Stomach smooth muscle (tissue), 2 donors: Measurements from ENCODE around the gene U2AF1.
"Not testable (repeated sequence)": the region's sequence is repeated elsewhere in the genome, so short reads cannot be mapped to it uniquely, and the experiment has no call there.

ENCODE experiments used
- H3K27ac ChIP-seq: one replicate; pipeline ENCODE4 v1.7.0; 2013; ENCODE audit warnings: mild to moderate bottlenecking, low read length, inconsistent platforms
- H3K27me3 ChIP-seq, 2 donors: one replicate each; pipeline ENCODE4 v1.7.0; 2013; ENCODE audit warnings: low read length in 2 of 2; ENCODE audit not compliant: insufficient read depth in 2 of 2, control insufficient read depth in 1 of 2
- H3K36me3 ChIP-seq, 2 donors: one replicate each; pipeline ENCODE4 v1.7.0; 2013; ENCODE audit warnings: low read length in 2 of 2; ENCODE audit not compliant: control insufficient read depth in 2 of 2, insufficient read depth in 2 of 2
- H3K4me1 ChIP-seq: one replicate; pipeline ENCODE4 v1.7.0; 2013; ENCODE audit warnings: low read length; ENCODE audit not compliant: control insufficient read depth, insufficient read depth
- H3K4me3 ChIP-seq, 2 donors: one replicate each; pipeline ENCODE4 v1.7.0; 2013; ENCODE audit warnings: low read length in 2 of 2
- H3K9ac ChIP-seq, 2 donors: one replicate each; pipeline ENCODE4 v1.7.0; 2013; ENCODE audit warnings: low read length in 2 of 2, mild to moderate bottlenecking in 1 of 2
- H3K9me3 ChIP-seq, 2 donors: one replicate each; pipeline ENCODE4 v1.7.0; 2013; ENCODE audit warnings: low read length in 2 of 2; ENCODE audit not compliant: control insufficient read depth in 2 of 2
- donor health status: healthy.
- donor health status: Pancreatic carcinoma.

U2AF1 gene

GRCh38 chr21:43109006-43109405, 1.6 kb upstream of the U2AF1 start:
- not testable (repeated sequence) for H3K4me1 ChIP-seq, H3K9me3 ChIP-seq, H3K27me3 ChIP-seq, H3K36me3 ChIP-seq, H3K9ac ChIP-seq, H3K4me3 ChIP-seq, H3K27ac ChIP-seq

- not testable (repeated sequence) for H3K27me3 ChIP-seq, H3K4me1 ChIP-seq, H3K9me3 ChIP-seq, H3K27ac ChIP-seq, H3K36me3 ChIP-seq, H3K4me3 ChIP-seq, H3K9ac ChIP-seq
Measured at GRCh38 chr21:43108177-43108576, 807 bp upstream of the U2AF1 start.

DNA sequence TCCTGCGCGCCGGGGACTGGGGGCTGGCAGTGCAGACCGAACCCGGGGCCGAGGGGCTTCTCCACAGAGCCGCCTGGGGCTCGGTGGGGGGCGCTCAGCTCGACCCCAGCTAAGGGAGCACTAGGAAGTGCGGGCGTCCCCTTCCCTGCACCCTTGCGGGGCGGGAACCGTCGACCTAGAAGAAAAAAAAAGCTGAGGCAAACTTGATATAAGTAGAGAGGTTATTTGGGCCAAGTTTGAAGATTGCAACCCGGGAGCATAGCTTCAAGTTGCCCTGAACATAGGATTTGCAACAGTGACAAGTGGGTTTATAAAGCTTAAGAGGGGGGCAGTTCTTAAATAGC, 396 bp upstream of the U2AF1 start:
- H3K4me1 ChIP-seq, H3K27me3 ChIP-seq, H3K36me3 ChIP-seq, H3K9ac ChIP-seq, H3K27ac ChIP-seq, H3K4me3 ChIP-seq, H3K9me3 ChIP-seq: not testable (repeated sequence)

GRCh38 chr21:43104642-43105041, 2.7 kb downstream of the U2AF1 start:
- H3K36me3 ChIP-seq, H3K9me3 ChIP-seq, H3K9ac ChIP-seq, H3K27me3 ChIP-seq, H3K27ac ChIP-seq, H3K4me3 ChIP-seq, H3K4me1 ChIP-seq: not testable (repeated sequence)

DNA sequence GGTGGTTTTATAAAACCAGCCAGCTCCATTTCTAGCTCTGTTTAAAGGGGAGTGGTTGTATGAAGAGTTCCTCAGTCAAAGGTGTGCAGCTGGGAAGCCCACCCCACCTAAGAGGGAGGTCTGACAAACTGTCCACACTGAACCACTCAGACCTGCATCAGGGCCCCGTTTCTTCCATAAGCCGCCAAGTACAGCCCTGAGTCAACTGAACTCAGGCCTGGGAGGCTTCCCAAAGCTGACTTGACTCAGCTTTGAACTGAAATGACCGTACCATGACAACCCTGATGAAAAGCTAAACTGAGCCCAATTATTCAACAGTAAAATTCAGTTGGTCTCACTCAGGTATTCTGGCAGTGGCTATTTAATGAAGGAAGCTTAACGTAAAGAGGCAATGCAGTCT, 5.1 kb downstream of the U2AF1 start:
- H3K4me3 ChIP-seq, H3K27me3 ChIP-seq, H3K9me3 ChIP-seq, H3K4me1 ChIP-seq, H3K27ac ChIP-seq, H3K9ac ChIP-seq, H3K36me3 ChIP-seq: not testable (repeated sequence)

DNA sequence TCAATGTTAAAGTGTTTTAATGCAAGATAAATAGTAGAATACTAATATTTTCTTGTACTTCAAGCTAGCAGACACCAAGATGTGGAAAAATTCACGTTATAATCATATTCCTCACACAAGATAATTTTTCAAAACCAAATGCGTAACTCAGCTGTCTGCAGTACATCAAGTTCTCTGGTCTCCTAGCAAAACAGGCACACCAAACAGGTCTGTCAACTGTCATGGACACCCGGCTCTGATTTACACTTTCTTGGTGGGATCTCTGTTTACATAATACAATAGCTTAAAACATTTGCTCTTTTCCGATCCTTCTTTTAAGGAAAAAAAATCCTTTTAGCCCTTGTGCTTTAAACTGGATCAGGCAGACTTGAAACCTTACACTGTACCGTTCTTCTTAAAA, 5.7 kb downstream of the U2AF1 start:
- H3K9ac ChIP-seq, H3K4me3 ChIP-seq, H3K27me3 ChIP-seq, H3K4me1 ChIP-seq, H3K9me3 ChIP-seq, H3K36me3 ChIP-seq, H3K27ac ChIP-seq: not testable (repeated sequence)

- H3K36me3 ChIP-seq, H3K9ac ChIP-seq, H3K9me3 ChIP-seq, H3K27ac ChIP-seq, H3K27me3 ChIP-seq, H3K4me1 ChIP-seq, H3K4me3 ChIP-seq: not testable (repeated sequence)
Measured at GRCh38 chr21:43101000-43101399, 6.4 kb downstream of the U2AF1 start.

DNA sequence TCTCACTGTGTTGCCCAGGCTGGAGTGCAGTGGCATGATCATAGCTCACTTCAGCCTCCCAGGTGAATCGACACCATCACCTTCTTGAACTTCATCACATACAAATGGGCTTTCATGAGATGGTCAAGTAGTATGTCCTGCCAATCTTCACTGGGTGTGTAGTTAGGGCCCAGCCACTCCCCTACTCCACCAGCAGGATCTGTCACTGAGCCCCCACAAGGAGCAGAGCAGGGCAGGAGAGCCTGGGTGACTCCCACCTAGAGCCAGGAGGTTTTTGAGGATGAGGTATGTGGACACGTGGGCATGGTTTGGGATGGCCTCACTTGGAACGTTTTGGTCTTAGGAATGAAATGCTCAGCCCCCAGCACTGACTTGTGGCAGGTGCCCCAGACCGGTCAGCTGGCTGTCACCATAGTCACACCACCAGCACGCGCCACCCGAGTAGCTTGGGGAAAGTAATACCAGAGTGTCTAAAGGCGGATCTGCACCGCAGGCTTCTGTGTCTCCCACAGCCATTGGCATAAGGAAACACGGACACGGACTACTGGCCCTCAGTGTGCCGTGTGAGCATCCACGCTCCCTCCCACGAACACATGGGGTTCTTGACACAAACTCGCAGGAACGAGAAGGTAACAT, 15.3 kb downstream of the U2AF1 start:
- not testable (repeated sequence) for H3K9ac ChIP-seq, H3K27ac ChIP-seq, H3K36me3 ChIP-seq, H3K4me3 ChIP-seq, H3K4me1 ChIP-seq, H3K9me3 ChIP-seq, H3K27me3 ChIP-seq

GRCh38 chr21:43090947-43091346, 16.4 kb downstream of the U2AF1 start:
- not testable (repeated sequence) for H3K27ac ChIP-seq, H3K4me1 ChIP-seq, H3K9me3 ChIP-seq, H3K4me3 ChIP-seq, H3K36me3 ChIP-seq, H3K27me3 ChIP-seq, H3K9ac ChIP-seq

DNA sequence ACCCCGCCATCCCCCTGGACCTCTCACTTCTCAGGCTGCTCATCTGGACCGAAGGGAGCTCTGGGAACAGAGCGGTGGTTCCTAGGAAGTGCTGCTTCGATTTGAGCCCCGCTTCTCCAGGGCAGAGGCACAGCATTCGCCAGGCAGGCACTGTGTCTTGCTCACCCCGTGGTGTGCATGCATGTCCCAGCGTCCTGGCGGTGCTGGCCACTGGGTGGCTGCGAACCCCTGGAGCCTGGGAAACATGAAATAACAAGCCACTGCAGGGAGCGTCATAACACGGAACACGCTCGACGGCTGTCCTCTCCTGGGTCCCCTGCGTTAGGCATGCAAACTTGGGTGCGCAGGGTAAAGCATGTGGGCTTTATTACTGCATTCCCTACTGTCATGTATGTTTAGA, 17.9 kb downstream of the U2AF1 start:
- H3K4me3 ChIP-seq, H3K27me3 ChIP-seq, H3K36me3 ChIP-seq, H3K4me1 ChIP-seq, H3K9ac ChIP-seq, H3K9me3 ChIP-seq, H3K27ac ChIP-seq: not testable (repeated sequence)

DNA sequence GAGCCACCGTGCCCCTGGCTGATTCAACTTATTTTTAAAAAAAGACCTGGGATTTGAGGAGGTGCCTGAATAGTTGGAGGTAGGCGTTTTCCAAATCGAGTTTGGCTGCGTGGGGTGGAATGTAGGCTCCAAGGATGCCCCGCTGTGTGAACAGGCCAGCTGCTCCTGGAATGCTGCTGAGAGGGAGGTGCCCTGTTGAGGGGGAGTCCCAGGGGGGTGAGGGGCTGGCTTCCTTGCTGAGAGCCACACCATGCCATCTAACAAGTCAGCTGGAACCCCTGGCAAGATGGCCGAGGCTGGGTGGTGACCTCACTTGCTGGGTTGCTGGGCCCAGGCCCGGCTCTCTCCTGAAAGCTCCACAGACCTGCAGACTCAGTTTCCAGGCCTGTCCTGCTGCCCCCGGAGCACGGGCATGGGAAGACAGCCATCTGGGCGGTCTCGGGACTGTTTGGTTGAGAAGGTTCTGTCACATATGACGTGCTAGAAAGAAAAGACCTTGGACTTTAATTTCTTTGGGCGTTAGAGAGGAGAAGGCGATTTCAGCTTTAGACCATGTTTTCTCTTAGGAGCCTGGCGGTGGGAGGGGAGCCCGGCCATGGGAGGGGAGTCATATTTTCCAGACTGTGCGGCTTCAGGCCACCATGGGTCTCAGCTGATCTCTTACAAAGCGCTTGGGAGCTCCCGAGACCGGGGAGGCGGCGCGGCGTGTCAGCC, 24.6 kb downstream of the U2AF1 start:
- not testable (repeated sequence) for H3K9me3 ChIP-seq, H3K27me3 ChIP-seq, H3K36me3 ChIP-seq, H3K27ac ChIP-seq, H3K9ac ChIP-seq, H3K4me1 ChIP-seq, H3K4me3 ChIP-seq
